NCI-H748 treated with DMSO at 0.1 percent for 48 hours (cell line): ENCODE measurements around the gene HELT.
"Not testable (repeated sequence)": the region's sequence is repeated elsewhere in the genome, so short reads cannot be mapped to it uniquely, and the experiment has no call there.

Source experiments
- DNase-seq: peaks from one replicate; lab custom pipeline; 2025; lab: John Stamatoyannopoulos, UW

HELT gene

DNA sequence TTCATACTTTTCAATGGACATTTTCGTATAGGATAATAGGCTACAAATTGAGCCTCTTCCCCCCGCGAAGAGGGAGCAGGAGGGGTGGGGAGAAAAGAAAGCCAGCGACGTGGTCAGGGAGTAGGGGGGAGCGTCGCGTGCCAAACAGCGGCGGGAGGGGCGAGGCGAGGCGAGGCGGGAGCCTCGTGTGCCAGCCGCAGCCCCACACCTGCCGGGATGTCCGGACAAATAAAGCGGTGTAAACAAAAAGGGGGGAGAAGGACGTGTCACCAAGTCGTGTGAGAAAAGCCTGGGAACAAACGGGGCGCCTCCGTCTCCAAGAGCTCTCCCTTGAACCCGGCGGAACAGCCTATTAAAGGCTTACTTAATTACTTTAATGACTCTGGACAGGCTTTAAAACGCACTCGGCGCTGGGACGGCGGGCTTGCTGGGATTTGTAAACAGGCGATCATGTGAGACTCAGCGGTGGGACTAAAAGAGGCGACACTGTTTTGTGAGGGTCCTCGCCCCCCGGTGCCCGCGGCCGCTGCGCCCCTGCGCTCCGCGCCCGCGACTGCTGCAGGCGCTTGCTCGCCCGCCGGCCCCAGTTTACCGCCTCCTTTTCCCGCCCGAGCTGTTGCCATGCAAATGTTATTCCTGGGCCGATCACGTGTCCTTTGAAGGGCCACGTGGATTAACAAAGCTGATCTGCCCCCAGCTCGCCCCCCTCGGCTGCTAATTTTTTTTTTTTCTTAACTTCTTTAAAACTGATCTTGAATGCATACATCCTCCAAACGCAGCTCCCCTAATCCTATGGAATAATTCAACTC lies at the start of gene HELT:
Gene HELT (plus strand): TSS at position 527 of the 809 bp plus-strand sequence. CDS start 439 bp downstream, outside the sequence.
- no peak for DNase-seq

- DNase-seq = no peak
Observed at GRCh38 chr4:184968784-184969201, 49.5 kb upstream of the HELT start.

GRCh38 chr4:184969610-184970009 lies 48.7 kb upstream of the HELT start:
- no peak for DNase-seq

DNA sequence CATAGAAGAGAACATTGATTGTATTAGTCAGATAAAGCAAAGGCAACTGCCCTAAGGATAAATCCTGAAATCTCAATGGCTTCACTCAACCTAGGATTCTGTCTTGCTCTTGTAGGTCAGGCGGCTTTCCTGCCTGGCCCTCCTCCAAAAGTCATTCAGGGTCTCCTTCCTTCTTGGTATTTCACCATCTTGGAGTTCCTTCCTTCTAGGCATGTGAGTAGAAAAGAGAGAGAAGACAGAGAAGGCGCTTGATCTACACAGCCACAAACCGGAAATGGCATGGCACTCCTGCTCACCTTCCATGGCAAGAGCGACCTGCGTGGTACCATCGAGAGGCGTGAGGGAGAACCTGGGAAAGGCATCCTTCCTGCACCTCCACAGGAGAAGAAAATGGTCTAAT lies 45.3 kb upstream of the HELT start:
- no peak for DNase-seq

GRCh38 chr4:184976348-184976747 lies 41.9 kb upstream of the HELT start:
- DNase-seq = not testable (repeated sequence)

- DNase-seq = no peak
Observed at GRCh38 chr4:184977747-184978146, 40.5 kb upstream of the HELT start.

DNA sequence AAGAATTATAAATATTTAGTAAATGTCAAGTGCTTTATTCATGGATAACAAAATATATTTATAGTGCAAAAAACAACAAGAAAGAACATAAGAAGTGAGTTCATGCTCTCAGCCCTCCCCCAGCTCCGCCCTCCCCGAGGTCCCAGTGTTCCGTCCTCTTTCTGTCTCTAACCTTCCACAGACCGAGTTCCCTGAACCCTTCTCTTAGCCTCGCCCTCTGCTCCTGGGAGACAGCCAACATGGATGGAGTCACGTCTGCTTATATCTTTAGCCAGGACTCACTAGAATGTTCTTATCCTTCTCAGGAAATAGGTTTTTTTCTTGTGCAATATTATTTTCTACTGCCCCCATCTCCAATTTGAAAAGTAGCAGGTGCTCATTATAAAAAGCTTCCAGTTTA lies 40.1 kb upstream of the HELT start:
- DNase-seq = no peak

- DNase-seq = no peak
Observed at GRCh38 chr4:184979461-184980124, 38.7 kb upstream of the HELT start.

DNA sequence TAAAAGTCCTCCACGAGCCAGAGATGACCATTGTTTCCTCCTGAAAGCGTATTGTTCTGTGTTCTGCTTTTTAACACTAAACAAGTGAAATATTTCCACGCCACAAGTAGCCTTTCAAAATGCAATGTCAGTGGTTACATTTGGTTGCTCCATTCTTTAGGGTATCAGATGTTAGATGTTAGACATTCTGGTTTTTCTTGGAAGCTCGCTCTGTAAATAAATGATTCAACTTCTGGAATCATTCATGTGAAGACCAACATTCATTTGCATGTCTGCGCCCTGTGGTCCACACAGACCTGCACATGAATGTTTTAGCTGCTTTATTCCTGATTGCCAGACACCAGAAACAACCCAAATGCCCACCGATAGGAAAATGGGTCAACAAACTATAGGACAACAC lies 38.0 kb upstream of the HELT start:
- DNase-seq = no peak

DNA sequence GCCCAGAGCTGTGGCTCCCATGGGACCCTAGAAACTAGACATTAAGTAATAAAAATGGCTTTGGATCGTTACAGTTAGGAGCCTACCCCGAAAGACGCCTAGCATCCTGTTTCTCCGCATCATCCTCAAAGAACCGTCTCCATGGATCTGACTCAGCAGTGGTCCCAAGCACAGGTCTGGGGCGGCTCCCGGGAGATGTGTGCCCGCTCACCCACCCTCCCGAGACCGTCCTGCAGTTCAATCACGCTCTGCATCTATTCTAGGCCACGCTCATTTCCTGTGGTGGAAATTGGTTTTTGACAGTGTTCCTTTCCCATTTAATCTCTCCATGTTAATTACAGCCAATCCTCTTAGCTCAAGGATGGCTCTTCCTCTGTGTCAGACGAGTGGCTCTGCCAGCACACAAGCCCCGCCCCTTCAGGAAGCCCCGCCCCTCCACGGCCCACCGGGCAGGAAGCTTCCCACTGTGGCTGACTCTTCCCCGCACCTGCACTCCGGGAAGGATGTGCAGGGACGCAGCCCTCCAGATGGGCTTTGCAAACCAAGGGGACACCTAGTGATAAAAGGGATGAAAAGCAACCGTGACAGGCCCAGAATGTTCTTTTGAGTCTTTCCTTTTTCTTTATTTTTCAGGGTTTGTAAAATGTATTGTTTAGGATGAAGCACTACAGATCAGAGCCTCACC lies 34.5 kb upstream of the HELT start:
- peak; percentile 11 for DNase-seq

DNA sequence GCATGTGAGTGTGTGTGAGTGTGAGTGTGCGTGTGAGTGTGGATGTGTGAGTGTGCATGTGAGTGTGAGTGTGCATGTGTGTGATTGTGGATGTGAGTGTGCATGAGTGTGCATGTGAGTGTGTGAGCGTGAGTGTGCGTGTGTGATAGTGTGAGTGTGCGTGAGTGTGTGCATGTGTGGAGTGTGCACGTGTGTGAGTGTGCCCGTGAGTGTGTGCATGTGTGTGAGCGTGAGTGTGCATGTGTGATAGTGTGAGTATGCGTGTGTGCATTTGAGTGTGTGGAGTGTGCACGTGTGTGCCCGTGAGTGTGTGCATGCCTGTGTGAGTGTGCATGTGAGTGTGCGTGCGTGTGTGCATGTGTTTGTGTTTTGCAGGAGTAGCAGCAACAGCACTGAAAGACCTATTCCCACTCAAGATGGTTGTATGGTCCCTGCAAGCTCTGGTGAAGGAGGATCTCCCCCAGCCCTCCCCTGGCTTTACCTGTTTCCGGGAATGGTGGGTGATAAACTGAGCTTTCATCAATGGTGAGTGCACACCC lies 30.7 kb upstream of the HELT start:
- DNase-seq = no peak

DNA sequence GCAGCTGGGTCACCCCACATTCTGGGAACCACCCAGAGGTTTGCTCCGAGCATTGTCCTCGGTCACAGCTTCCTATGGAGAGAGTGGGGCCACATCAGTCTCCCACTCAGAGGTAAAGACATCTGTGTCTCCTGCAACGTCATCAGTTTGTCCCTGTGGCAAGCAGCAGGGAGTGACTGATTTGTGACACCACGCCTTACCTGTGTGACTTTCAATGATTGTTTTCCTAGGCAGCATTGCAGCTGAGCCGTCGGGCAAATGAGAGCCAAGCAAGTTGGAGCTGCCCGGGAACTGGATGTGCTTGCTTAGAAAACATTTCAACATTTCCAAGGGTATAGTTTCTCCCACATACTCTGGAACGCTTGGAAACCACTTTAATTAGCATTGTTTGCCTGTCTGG lies 29.7 kb upstream of the HELT start:
- no peak for DNase-seq

DNA sequence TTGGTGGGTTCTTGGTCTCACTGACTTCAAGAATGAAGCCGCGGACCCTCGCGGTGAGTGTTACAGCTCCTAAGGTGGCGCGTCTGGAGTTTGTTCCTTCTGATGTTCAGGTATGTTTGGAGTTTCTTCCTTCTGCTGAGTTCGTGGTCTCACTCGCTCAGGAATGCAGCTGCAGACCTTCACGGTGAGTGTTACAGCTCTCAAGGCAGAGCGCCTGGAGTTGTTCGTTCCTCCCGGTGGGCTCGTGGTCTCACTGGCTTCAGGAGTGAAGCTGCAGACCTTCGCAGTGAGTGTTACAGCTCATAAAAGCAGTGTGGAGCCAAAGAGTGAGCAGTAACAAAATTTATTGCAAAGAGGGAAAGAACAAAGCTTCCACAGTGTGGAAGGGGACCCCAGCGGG lies 29.0 kb upstream of the HELT start:
- DNase-seq = not testable (repeated sequence)

DNA sequence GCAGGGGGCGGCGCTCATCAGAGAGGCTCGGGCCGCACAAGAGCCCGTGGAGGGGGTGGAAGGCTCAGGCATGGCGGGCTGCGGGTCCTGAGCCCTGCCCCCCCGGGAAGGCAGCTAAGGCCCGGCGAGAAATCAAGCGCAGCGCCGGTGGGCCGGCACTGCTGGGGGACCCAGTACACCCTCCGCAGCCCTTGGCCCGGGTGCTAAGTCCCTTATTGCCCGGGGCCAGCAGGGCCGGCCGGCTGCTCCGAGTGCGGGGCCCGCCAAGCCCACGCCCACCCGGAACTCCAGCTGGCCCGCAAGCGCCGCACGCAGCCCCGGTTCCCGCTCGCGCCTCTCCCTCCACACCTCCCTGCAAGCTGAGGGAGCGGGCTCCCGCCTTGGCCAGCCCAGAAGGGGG lies 28.2 kb upstream of the HELT start:
- DNase-seq = not testable (repeated sequence)

DNA sequence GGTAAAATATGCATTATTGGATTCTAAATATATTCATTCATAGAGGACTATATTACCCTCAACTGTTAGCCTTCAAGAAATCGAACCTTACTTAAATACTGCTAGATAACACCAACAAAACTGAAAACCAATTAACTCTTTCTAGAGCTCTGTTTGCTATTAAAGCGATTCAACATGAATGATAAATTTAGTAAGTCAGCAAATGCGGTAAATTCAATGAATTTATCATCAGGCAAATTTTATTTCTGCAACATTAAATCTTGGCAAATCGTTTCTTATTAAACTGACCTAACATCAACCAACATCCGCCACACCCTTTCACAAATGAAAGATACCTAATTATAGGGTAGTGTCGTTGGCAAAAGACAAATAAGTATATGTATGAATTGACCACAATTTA lies 26.4 kb upstream of the HELT start:
- DNase-seq = no peak

DNA sequence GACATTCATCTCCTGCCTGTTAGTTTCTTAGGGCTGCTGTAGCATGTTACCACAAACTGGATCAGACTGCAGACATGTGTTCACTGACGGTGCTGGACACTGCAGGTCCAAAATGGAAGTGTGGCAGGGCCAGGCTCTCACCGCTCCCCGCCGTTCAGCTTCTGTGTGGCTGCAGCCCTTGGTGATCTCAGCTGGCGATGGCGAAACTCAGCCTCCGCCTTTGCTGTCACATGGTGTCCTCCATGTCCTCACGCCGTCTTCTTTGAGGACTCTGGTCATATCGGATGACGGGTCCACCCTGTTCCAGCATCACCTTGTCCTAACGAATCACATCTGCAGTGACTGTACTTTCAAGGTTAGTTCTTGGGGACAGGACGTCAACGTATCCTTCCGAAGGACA lies 25.9 kb upstream of the HELT start:
- DNase-seq = no peak

GRCh38 chr4:184993247-184993646 lies 25.0 kb upstream of the HELT start:
- no peak for DNase-seq

GRCh38 chr4:184994010-184994622 lies 24.2 kb upstream of the HELT start:
- no peak for DNase-seq

- DNase-seq = no peak
Observed at GRCh38 chr4:184994623-184995010, 23.7 kb upstream of the HELT start.

DNA sequence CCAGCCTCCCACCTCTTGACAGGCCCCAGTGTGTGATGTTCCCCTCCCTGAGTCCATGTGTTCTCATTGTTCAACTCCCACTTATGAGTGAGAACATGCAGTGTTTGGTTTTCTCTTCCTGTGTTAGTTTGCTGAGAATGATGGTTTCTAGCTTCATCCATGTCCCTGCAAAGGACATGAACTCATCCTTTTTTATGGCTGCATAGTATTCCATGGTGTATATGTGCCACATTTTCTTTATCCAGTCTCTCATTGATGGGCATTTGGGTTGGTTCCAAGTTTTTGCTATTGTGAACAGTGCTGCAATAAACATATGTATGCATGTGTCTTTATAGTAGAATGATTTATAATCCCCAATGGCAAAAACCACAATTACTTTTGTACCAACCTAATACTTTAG lies 20.6 kb upstream of the HELT start:
- not testable (repeated sequence) for DNase-seq

DNA sequence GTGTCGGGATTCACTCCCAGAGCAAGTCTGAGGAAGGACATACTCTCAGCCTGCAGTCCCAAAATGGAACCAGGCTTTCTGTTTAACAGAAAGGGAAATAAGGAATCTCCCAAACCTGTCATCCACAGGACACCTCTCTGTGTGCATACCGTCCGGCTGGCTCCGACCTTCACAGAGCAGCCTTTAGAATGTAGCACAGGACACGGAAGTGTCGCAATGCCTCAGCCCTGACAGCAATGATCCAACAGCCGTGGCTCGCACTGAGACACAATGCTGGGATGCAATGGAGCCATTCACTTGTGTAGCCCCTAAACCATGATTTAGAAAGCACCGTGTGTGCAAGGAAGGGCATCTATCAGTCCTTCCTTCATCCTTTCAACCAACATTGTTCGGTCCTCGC lies 15.5 kb upstream of the HELT start:
- DNase-seq = no peak
